Neuronal stem cell (in vitro differentiated cells): ENCODE measurements around the gene SAP30L.

Experiments
- DNase-seq: peaks from one replicate; pipeline ENCODE4 v3.0.0-alpha.2; 2013; ENCODE audit warnings: low spot score
- H2AFZ ChIP-seq: one replicate; pipeline ENCODE4 v1.6.1; 2013; ENCODE audit warnings: mild to moderate bottlenecking, low read length, inconsistent platforms
- H2AK5ac ChIP-seq: 2 replicates; pipeline ENCODE4 v1.6.1; 2013; ENCODE audit warnings: low read depth, mild to moderate bottlenecking, inconsistent platforms, low read length, moderate library complexity, mixed read lengths
- H2BK120ac ChIP-seq: 2 replicates; pipeline ENCODE4 v1.6.1; 2013; ENCODE audit warnings: low read depth, mild to moderate bottlenecking, inconsistent platforms, low read length, moderate library complexity, mixed read lengths
- H2BK12ac ChIP-seq: one replicate; pipeline ENCODE4 v1.6.1; 2013; ENCODE audit warnings: low read length, inconsistent platforms
- H2BK15ac ChIP-seq: 2 replicates; pipeline ENCODE4 v1.6.1; 2013; ENCODE audit warnings: mild to moderate bottlenecking, low read length, inconsistent platforms, mixed read lengths
- H2BK5ac ChIP-seq: one replicate; pipeline ENCODE4 v1.6.1; 2013; ENCODE audit warnings: inconsistent platforms, mild to moderate bottlenecking, low read length, moderate library complexity
- H3K14ac ChIP-seq: one replicate; pipeline ENCODE4 v1.6.1; 2013; ENCODE audit warnings: low read length, inconsistent platforms
- H3K18ac ChIP-seq: 2 replicates; pipeline ENCODE4 v1.6.1; 2013; ENCODE audit warnings: low read length, inconsistent platforms
- H3K23ac ChIP-seq: 2 replicates; pipeline ENCODE4 v1.6.1; 2013; ENCODE audit warnings: low read depth, mild to moderate bottlenecking, mixed read lengths, low read length, inconsistent platforms; ENCODE audit not compliant: poor library complexity
- H3K27ac ChIP-seq: replicated peaks from 3 replicates; pipeline ENCODE4 v1.5.1; 2013; ENCODE audit warnings: low read length, inconsistent platforms
- H3K27me3 ChIP-seq, 3 experiments: 2 replicates each; pipeline ENCODE4 v1.6.1; 2013; ENCODE audit warnings: low read length in 3 of 3, mild to moderate bottlenecking in 2 of 3, inconsistent platforms in 1 of 3, low read depth in 1 of 3, mixed read lengths in 1 of 3, moderate library complexity in 1 of 3; ENCODE audit not compliant: control insufficient read depth in 3 of 3, insufficient read depth in 3 of 3
- H3K36me3 ChIP-seq, 2 donors: replicated peaks in 1 of 2; 2 replicates each; pipeline ENCODE4 v1.6.1; 2013; ENCODE audit warnings: low read length in 2 of 2; ENCODE audit not compliant: control insufficient read depth in 2 of 2, insufficient read depth in 2 of 2
- H3K4ac ChIP-seq: 2 replicates; pipeline ENCODE4 v1.6.1; 2013; ENCODE audit warnings: inconsistent platforms, mild to moderate bottlenecking, low read length, moderate library complexity
- H3K4me1 ChIP-seq, 2 donors: 1 replicate in 1 of 2; 2 replicates in 1 of 2; pipeline ENCODE4 v1.6.1; 2013; ENCODE audit warnings: low read length in 2 of 2, low read depth in 1 of 2; ENCODE audit not compliant: control insufficient read depth in 2 of 2, insufficient read depth in 1 of 2
- H3K4me2 ChIP-seq: one replicate; pipeline ENCODE4 v1.6.1; 2013; ENCODE audit warnings: mild to moderate bottlenecking, low read length, inconsistent platforms; ENCODE audit not compliant: insufficient read depth, poor library complexity, severe bottlenecking
- H3K4me3 ChIP-seq, 2 donors: 2 replicates each; pipeline ENCODE4 v1.5.1; 2013; ENCODE audit warnings: low read length in 2 of 2, mild to moderate bottlenecking in 2 of 2, inconsistent platforms in 1 of 2, moderate library complexity in 1 of 2
- H3K79me1 ChIP-seq: one replicate; pipeline ENCODE4 v1.6.1; 2013; ENCODE audit warnings: low read depth, mild to moderate bottlenecking, inconsistent platforms, low read length, moderate library complexity
- H3K9ac ChIP-seq: one replicate; pipeline ENCODE4 v1.6.1; 2013; ENCODE audit warnings: mild to moderate bottlenecking, low read depth, low read length, inconsistent platforms; ENCODE audit not compliant: poor library complexity
- H3K9me3 ChIP-seq, 2 donors: replicated peaks in 1 of 2; 2 replicates each; pipeline versions ENCODE3 to v1.6.1; 2013; ENCODE audit warnings: low read length in 2 of 2, mild to moderate bottlenecking in 2 of 2, inconsistent platforms in 1 of 2, low read depth in 1 of 2, mixed read lengths in 1 of 2, moderate library complexity in 1 of 2; ENCODE audit not compliant: control insufficient read depth in 2 of 2, insufficient read depth in 1 of 2
- H4K8ac ChIP-seq: one replicate; pipeline ENCODE4 v1.6.1; 2013; ENCODE audit warnings: low read depth, mild to moderate bottlenecking, inconsistent platforms, low read length, moderate library complexity
- H4K91ac ChIP-seq: one replicate; pipeline ENCODE4 v1.6.1; 2013; ENCODE audit warnings: low read length, low read depth, mild to moderate bottlenecking, inconsistent platforms; ENCODE audit not compliant: poor library complexity
- WGBS, 2 donors: extraction: QIAGEN DNeasy Blood & Tissue Kit; methylation state at CpG; one replicate each; pipeline ENCODE4 v1.1.7; 2013; ENCODE audit warnings: missing lambda C conversion rate in 2 of 2, mixed read lengths in 1 of 2; ENCODE audit not compliant: insufficient read length in 2 of 2, insufficient replicate concordance in 1 of 2; ENCODE audit errors: extremely low coverage in 2 of 2; 5-methylcytosine and 5-hydroxymethylcytosine counted together

SAP30L gene

DNA sequence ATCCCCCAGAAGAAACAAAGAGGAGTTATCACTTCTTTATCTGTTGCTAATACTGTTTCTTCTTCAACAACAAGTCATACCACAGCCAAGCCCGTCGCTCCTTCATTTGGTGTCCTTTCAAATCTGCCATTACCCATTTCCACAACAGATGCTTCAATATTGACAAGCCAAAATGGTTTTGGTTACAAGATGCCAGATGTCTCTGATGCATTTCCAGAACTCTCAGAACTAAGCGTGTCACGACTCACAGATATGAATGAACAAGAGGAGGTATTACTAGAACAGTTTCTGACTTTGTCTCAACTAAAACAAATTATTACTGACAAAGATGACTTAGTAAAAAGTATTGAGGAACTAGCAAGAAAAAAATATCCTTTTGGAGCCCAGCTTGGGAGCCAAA lies 48.2 kb downstream of the SAP30L start:
- Histone ChIP-seq H3K27me3 (peaks cover 0 to 79% (median 8%) of the 10 kb centered on the region in 3 experiments), H3K79me1 (no peaks in the 10 kb centered on the region), H3K9ac (no peak overlapping the region), H2BK5ac (no peak overlapping the region), H3K4me1 (no peaks in the 10 kb centered on the region), H3K4me3 (no peak overlapping the region), H3K9me3 (no peaks in the 10 kb centered on the region), H2BK12ac (no peak overlapping the region), H4K91ac (no peak overlapping the region), H3K27ac (no peak overlapping the region), H3K23ac (no peak overlapping the region), H3K4me2 (no peak overlapping the region), H2BK120ac (no peak overlapping the region), H3K36me3 (no peaks in the 10 kb centered on the region), H3K14ac (no peak overlapping the region), H3K18ac (no peak overlapping the region), H4K8ac (no peak overlapping the region), H2AK5ac (no peak overlapping the region), H2AFZ (no peak overlapping the region), H3K4ac (no peak overlapping the region), H2BK15ac (no peak overlapping the region)
- no peak for DNase-seq
- no CpG with 5 or more reads among the region's 4 CpGs for WGBS, 2 donors

DNA sequence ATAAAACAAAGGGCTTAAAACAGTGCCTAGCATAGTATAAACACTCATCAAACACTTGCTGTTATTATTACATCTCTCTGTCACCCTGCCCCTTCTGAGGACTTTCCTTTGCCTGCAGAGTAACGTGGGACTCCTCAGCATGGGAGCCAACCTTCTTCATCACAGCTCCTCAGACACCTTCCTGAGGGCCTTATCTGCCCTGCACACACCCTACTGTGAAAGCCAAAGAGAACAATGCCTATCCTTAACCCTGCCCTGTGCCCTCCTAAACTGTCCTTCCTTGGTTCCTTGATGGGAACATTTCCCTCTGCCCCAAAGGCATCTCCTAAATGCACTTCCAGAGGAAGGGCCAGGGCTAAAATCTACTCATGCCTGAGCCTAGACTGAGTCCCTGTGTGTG lies 52.8 kb downstream of the SAP30L start:
- Histone ChIP-seq H3K4ac (no peak overlapping the region), H3K79me1 (no peaks in the 10 kb centered on the region), H2BK15ac (no peak overlapping the region), H3K4me2 (no peak overlapping the region), H3K18ac (no peak overlapping the region), H2BK5ac (no peak overlapping the region), H2AFZ (no peak overlapping the region), H2BK12ac (no peak overlapping the region), H4K91ac (no peak overlapping the region), H3K23ac (no peak overlapping the region), H3K14ac (no peak overlapping the region), H3K4me3 (no peak overlapping the region), H2AK5ac (no peak overlapping the region), H3K36me3 (no peaks in the 10 kb centered on the region), H2BK120ac (no peak overlapping the region), H3K27me3 (peaks cover 0 to 89% (median under 1%) of the 10 kb centered on the region in 3 experiments), H3K9ac (no peak overlapping the region), H3K27ac (no peak overlapping the region), H3K4me1 (no peaks in the 10 kb centered on the region), H3K9me3 (no peaks in the 10 kb centered on the region), H4K8ac (no peak overlapping the region)
- WGBS, 2 donors, result no CpG with 5 or more reads among the region's 1 CpG
- DNase-seq, result no peak

DNA sequence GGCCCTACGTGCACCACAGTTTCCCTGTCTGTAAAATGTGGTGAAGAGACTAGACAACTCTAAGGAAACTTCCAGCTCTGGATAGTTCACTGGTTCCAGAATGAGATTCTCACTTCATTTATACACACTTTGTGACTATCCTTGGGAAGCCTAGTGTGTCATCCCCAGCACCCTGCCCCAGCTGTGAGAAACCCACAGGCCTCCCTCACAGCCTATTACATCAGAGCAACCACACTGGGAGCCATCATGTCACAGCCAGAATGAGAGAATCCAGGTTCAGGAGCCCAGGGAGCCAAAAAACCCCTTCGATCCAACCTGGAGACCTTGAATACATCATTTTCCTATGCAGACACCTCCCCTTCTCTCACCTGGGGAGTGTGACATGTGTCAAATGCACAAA lies 53.2 kb downstream of the SAP30L start:
- Histone ChIP-seq H3K27me3 (peaks cover 0 to 86% (median 0%) of the 10 kb centered on the region in 3 experiments), H2BK5ac (no peak overlapping the region), H3K18ac (no peak overlapping the region), H3K9me3 (no peaks in the 10 kb centered on the region), H3K79me1 (no peaks in the 10 kb centered on the region), H3K4me2 (no peak overlapping the region), H2BK15ac (no peak overlapping the region), H3K27ac (no peak overlapping the region), H3K36me3 (no peaks in the 10 kb centered on the region), H3K23ac (no peak overlapping the region), H4K8ac (no peak overlapping the region), H3K9ac (no peak overlapping the region), H3K4me3 (no peak overlapping the region), H3K4ac (no peak overlapping the region), H4K91ac (no peak overlapping the region), H2BK12ac (no peak overlapping the region), H3K14ac (no peak overlapping the region), H2AK5ac (no peak overlapping the region), H2AFZ (no peak overlapping the region), H2BK120ac (no peak overlapping the region), H3K4me1 (no peaks in the 10 kb centered on the region)
- no peak for DNase-seq
- no CpG with 5 or more reads among the region's 2 CpGs for WGBS, 2 donors

DNA sequence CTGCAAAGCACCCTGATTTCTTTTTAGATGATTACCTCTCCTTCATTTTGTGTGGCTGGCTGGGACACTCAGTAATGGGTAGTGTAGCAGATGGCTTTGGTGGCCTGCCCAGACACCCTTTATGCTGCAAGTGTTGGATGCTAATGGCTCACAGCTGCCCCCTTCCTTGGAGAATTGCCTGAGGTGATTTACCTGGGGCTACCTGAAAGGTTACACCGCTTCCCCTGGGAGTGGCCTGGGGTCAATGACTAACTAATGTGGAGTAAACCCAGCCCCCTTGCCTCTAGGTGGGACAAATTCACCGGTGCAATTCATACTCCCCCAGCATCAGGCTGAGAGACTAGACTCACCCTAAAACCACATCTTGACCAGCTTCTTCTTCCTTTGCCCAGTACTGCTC lies 55.8 kb downstream of the SAP30L start:
- no peaks in the 10 kb centered on the region for H3K9me3 ChIP-seq
- no peaks in the 10 kb centered on the region for H3K36me3 ChIP-seq
- H3K14ac ChIP-seq, result no peak overlapping the region
- H3K4me2 ChIP-seq, result no peak overlapping the region
- no peak overlapping the region for H2BK15ac ChIP-seq
- peaks cover 0 to 76% (median 0%) of the 10 kb centered on the region in 3 experiments for H3K27me3 ChIP-seq
- no peaks in the 10 kb centered on the region for H3K79me1 ChIP-seq
- H3K18ac ChIP-seq, result no peak overlapping the region
- no peak overlapping the region for H4K91ac ChIP-seq
- H2AK5ac ChIP-seq, result no peak overlapping the region
- no peak overlapping the region for H2AFZ ChIP-seq
- no peak overlapping the region for H3K27ac ChIP-seq
- no peak overlapping the region for H2BK120ac ChIP-seq
- no CpG with 5 or more reads among the region's 2 CpGs for WGBS, 2 donors
- no peak overlapping the region for H4K8ac ChIP-seq
- H3K9ac ChIP-seq, result no peak overlapping the region
- no peak overlapping the region for H3K23ac ChIP-seq
- H3K4me1 ChIP-seq, result peaks cover 0 to 1% of the 10 kb centered on the region in 2 donors
- no peak overlapping the region for H2BK5ac ChIP-seq
- H2BK12ac ChIP-seq, result no peak overlapping the region
- H3K4ac ChIP-seq, result no peak overlapping the region
- DNase-seq, result no peak
- no peak overlapping the region for H3K4me3 ChIP-seq
